SKM-1 treated with dmso at 0.1 percent for 144 hours (cell line): ENCODE data around the gene CPA1.

Experiments
- DNase-seq: peaks from one replicate; lab custom pipeline; 2025; ENCODE audit not compliant: unreplicated experiment; lab: John Stamatoyannopoulos, UW

CPA1 gene

GRCh38 chr7:130353196-130353595 lies 27.1 kb upstream of the CPA1 start:
- DNase-seq: no peak

DNA sequence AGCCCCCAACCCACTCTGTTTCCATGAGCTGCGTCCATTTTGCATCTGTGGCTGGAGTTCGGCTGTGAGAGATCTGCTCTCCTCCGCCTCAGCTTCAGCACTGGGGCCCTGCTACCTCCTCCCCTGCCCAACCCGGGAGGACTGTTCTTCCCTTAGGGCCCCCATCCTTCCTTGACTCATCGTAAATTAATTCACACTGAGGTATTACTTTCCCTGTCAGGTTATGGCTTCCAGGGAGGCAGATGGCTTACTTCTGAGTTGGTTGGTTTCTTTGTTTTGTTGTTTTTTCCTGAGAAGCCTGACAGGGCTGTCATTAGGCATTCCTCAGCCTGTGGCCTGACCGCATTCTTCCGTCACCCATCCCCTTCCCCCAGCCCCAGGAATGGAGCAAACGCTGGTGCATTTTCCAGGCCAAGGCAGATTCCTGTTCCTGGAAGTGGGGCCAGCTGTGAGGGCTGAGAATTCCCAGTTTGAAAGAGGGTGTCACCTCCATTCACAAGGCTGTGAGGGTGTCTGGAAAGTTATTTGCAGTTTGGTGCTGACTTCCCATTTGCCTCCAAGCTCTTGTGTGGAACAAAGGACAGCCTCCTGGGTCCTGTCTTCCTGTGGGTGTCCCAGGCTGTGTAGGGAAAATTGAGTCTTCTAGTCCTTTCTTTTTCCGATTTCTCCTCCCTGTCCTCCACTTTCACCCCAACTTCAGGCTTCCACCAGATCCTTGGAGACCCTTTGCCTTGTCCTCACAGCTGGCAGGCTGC lies 24.0 kb upstream of the CPA1 start:
- no peak for DNase-seq

- no peak for DNase-seq
These were observed 23.2 kb upstream of the CPA1 start for GRCh38 chr7:130356876-130357611.

- DNase-seq: no peak
These were observed 21.8 kb upstream of the CPA1 start for GRCh38 chr7:130358471-130358870.

- no peak for DNase-seq
These were observed 20.9 kb upstream of the CPA1 start for GRCh38 chr7:130359276-130359857.

DNA sequence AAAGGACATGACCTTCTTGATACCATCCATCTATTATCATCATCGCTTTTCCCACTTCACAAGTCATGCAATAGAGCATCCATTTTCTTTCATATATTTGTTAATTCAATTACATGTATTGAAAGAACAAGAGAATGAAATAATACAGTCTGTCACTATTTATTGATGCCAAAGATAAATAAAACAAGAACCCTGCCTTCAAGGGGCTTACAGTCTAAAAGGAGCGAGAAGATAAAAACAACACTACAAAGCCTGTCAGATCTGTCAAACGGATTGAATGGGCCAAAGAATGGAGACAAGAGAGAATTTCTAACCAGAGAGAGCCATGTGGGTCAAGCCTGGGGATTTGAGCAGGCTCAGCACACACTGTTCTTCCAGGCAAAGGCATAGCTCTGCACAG lies 19.8 kb upstream of the CPA1 start:
- DNase-seq: no peak

GRCh38 chr7:130361681-130362080 lies 18.6 kb upstream of the CPA1 start:
- DNase-seq: no peak

DNA sequence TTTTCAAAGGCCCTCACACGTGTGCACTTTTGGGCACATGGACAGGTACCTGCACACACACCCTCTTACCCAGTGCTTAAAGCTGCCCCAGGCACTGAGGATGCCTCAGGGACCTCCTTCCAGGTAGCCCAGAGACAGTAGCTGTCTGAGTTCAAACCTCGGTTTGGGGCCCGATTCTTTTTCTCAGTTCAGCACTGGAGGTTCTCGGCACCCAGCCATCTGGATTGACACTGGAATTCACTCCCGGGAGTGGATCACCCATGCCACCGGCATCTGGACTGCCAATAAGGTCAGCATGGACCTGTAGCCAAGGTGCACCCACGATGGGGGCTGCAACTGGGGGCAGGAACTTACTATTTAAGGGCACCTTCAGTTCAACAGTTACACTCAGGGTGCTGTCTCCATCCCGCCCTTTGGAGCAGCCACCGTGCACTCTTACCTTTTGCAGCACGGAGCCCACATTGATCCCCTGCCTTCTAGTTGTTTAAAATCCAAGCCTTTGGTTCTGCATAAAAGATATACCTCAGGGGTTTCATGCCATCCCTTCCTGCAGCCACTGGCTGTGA lies 18.0 kb upstream of the CPA1 start:
- no peak for DNase-seq

- no peak for DNase-seq
These were observed 17.1 kb upstream of the CPA1 start for GRCh38 chr7:130363026-130363847.

- no peak for DNase-seq
These were observed 15.8 kb upstream of the CPA1 start for GRCh38 chr7:130364451-130364850.

DNA sequence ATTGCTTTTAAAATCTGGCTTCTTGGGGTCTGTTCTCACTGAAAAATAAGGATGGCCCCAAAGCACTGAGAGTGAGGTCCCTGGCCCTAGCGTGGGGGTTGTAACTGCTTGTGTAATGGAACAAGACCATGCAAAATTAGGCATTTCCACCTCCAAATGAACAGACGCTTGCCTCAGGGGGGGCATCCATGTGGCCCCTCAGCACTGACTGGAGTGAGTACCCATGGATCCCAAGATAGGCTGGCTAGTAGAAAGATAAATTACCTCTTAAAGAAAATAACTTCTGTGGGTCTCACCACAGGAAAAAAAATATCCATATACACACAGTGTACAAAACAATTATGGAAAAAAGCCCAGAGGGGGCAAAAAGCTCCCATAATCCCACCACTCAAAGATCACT lies 15.2 kb upstream of the CPA1 start:
- DNase-seq: no peak

DNA sequence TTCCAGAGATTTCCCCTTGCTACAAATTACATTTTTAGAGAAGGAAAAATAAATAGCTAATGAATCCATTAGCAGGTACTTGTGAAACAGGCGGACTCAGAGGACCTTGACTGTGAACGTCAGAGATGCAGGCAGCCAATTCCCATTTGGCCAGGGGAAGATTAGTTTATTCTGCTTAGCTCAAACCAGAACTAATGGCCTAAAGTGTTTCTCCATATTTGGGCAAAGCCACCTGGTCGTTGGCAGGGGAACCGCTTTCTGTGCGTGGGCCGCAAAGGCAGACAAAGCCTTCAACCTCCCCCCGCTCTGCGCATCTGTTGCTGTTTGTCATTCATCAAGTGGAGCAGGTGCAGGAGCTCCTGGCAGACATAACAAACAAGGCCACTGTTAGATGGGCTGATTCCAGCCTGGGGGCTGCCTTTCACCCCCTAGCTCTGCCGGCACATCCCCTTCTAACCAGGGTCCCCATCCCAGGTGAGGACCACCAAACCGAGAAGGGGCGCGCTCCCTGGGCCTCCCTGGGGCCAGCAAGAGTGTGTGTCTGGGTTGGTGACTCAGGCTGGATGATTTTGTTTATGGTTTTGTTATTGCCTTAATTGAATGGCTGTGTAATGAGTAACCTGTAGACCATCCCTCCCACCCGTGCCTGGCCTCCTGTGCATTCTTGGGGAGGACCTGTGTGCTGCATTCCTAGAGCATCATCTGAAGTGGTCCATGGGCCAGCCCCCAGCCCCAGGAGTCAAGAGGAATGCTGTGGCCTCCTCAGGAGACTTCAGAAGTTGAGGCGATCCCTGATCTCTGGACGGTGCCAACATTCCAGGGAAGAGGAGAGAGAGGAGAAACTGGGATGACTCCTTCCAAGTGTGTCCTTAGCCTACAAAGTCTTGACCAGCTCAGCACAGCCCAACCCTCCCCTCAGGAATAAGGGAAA lies 14.5 kb upstream of the CPA1 start:
- DNase-seq: no peak

- DNase-seq: no peak
These were observed 13.7 kb upstream of the CPA1 start for GRCh38 chr7:130366564-130366963.

DNA sequence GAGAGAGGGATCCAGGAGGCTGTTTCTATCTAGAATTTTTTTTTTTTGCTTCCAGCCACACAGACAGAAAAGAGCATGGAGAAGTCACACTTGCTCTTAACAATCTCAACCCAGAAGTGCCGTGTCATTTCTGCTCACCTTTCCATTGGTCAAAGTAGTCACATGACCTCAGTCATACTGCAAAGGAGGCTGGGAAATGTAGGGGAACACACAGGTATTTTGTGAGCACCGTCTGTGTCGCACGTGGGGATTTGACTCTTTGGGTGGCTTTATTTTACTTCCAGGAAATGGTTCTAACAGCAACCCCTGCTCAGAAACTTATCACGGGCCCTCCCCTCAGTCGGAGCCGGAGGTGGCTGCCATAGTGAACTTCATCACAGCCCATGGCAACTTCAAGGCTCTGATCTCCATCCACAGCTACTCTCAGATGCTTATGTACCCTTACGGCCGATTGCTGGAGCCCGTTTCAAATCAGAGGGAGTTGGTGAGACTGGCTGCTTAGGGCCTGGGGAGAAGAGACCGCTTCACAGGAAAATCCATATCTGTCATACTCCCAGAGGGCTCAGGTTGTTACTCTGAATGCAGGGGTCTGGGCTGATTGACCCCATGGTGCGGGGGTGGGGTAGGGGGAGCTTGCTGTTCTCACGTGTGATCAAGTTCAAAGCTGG lies 13.1 kb upstream of the CPA1 start:
- no peak for DNase-seq

DNA sequence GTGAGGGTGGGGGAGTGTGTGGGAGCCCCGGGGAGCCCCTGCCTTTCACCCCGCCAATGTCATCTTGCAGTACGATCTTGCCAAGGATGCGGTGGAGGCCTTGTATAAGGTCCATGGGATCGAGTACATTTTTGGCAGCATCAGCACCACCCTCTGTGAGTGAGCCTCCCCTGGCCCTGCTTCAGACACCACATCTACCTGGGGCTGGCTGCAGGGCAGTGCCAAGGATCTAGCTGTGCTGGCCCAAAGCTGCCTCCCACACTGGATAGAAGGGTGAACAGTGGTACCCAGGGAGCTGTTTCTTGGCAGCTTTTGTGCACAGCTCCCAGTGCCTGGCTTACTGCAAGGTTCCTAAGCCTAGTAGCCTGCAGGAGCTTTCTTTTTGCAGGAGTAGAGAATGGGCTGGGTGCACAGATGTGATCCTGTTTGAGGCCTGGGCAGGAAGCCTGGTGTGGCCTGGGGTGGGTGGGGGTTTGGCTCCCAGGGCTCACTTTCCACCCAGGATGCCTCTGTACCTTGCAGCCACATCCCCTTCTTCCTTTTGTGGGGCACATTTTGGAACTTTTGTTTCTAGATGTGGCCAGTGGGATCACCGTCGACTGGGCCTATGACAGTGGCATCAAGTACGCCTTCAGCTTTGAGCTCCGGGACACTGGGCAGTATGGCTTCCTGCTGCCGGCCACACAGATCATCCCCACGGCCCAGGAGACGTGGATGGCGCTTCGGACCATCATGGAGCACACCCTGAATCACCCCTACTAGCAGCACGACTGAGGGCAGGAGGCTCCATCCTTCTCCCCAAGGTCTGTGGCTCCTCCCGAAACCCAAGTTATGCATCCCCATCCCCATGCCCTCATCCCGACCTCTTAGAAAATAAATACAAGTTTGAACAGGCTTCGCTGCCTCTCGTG lies 12.2 kb upstream of the CPA1 start:
- no peak for DNase-seq

DNA sequence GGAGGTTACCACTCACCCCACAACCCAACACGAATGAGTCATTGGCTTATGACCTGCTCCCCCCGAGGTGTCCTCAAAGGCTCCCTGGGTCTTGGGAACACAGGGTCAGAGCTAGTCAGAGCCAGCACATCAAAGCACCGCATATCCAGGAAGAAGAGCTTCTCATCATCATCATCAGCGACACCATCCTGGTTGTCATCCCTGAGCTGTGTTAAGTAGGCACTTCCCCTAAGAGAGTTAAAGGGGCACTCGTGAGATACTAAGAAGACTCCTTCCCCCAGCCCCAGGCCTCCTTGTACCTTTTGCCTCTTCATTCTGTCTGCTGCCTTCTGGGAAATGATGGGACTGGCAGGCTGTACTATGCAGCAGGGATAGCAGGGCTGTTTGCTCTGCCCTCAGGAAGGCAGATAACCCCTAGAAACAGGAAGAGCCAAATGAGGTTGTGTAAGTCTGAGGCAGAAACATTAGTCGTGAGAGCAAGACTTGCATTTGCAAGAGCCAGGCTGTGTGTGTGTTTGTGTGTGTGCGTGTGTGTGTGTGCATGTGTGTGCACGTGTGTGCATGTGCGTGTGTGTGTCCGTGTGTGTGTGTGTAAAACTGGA lies 11.1 kb upstream of the CPA1 start:
- peak; percentile 72 for DNase-seq

GRCh38 chr7:130369831-130370550 lies 10.3 kb upstream of the CPA1 start:
- DNase-seq: no peak
